DOHH2 (cell line): Measurements from ENCODE around the gene CNNM3.

Experiments
- EZH2phosphoT487 ChIP-seq: fragments of 200-600 bp; sonication (generic); IDR thresholded peaks from 2 replicates; pipeline ENCODE4 v1.6.1; 2017; ENCODE audit warnings: borderline replicate concordance, mild to moderate bottlenecking, antibody characterized with exemption, low read length, moderate library complexity, mixed read lengths
- TF ChIP-seq, protein P1 (sequence below): fragments of 200-600 bp; sonication (generic); IDR thresholded peaks from one replicate; pipeline ENCODE4 v1.5.1; 2014; ENCODE audit warnings: antibody characterized with exemption, mild to moderate bottlenecking, low read depth, low read length; ENCODE audit not compliant: poor library complexity, severe bottlenecking

DNA sequence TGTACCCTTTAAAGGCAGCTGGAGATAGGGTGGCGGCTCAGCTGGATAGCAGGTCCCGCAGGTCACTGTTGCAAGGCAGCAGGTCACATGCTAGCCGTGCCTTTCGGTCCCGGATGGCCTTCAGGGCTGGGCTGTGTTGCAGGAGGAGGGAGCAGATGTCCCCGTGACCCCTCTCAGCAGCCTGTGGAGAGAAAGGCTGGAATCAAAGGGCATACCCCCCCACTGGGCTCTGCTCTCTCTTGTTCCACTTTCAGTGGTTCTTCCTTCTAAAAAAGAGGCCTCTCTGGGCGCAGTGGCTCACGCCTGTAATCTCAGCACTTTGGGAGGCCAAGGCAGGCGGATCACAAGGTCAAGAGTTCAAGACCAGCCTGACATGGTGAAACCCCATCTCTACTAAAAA, 32.2 kb downstream of the CNNM3 start:
- TF ChIP-seq, protein P1, sequence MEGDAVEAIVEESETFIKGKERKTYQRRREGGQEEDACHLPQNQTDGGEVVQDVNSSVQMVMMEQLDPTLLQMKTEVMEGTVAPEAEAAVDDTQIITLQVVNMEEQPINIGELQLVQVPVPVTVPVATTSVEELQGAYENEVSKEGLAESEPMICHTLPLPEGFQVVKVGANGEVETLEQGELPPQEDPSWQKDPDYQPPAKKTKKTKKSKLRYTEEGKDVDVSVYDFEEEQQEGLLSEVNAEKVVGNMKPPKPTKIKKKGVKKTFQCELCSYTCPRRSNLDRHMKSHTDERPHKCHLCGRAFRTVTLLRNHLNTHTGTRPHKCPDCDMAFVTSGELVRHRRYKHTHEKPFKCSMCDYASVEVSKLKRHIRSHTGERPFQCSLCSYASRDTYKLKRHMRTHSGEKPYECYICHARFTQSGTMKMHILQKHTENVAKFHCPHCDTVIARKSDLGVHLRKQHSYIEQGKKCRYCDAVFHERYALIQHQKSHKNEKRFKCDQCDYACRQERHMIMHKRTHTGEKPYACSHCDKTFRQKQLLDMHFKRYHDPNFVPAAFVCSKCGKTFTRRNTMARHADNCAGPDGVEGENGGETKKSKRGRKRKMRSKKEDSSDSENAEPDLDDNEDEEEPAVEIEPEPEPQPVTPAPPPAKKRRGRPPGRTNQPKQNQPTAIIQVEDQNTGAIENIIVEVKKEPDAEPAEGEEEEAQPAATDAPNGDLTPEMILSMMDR = no peak
- no peak for TF ChIP-seq EZH2phosphoT487
